BJ (cell line): ENCODE measurements around the gene CD99. TPM values are rescaled to one million over a fixed set of nuclear protein-coding genes. Genes with fewer than 3 reads are reported as not detected.

Experiments
- CTCF ChIA-PET: fragments of 350-600 bp; formaldehyde crosslinking; extraction: SDS; loops from one replicate; lab custom pipeline; 2021; ENCODE audit warnings: antibody characterized with exemption, inconsistent platforms; lab: Yijun Ruan, JAX
- POLR2A ChIA-PET: fragments of 300-600 bp; sonication (Branson Sonifier 250); formaldehyde crosslinking; extraction: SDS; loops from one replicate; lab custom pipeline; 2021; ENCODE audit warnings: antibody characterized with exemption; lab: Charles Lee
- DNase-seq: peaks from one replicate; pipeline ENCODE4 v3.0.0-alpha.2; 2011; ENCODE audit warnings: low read depth
- H3K27me3 ChIP-seq: 2 replicates; pipeline ENCODE4 v1.6.0; 2011; ENCODE audit warnings: low read length; ENCODE audit not compliant: control insufficient read depth, insufficient read depth
- H3K36me3 ChIP-seq: 2 replicates; pipeline ENCODE4 v1.5.1; 2011; ENCODE audit warnings: low read length; ENCODE audit not compliant: control insufficient read depth, insufficient read depth
- H3K4me3 ChIP-seq: 2 replicates; pipeline ENCODE4 v1.5.1; 2011; ENCODE audit warnings: low read depth, mild to moderate bottlenecking, control low read depth, low read length
- CTCF ChIP-seq: IDR thresholded peaks from 2 replicates; pipeline ENCODE4 v1.5.1; 2011; ENCODE audit warnings: low read depth, mild to moderate bottlenecking, control low read depth, inconsistent platforms, low read length, moderate library complexity; ENCODE audit not compliant: insufficient read depth
- polyA plus RNA-seq: library from polyadenylated mRNA; depleted of rRNA; stranded (reverse); fragments of >200 nt; gene quantifications from 2 replicates; pipeline ENCODE4 v1.2.3, GENCODE V29; 2011

The CD99 gene
- polyA plus RNA-seq, 1 experiment = 479 TPM

DNA sequence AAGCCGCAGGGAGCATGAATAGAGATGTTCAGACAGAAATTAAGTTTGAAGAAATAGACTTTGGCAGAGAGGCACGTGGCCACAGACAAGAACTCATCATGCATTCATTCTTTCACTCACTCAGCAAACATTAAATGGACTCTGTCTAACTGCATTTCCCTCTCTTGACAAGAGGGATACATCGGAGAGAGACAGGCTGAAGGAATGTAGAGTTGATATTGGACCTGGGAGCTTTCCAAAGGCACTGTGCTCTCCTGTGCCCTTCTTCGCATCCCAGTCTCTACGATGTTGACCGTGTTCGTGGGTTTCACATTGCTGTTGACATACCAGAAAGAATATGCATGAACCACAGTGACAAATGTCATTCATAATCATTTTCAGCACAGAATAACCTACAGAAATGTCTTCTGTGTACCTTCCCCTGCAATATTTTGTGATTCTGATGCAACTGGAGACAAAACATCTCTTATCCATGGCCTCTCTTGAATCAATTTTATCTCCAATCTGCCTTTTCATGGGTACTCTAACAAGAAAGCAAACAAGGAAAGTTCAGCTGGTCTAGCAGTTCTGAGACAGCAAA is 34.7 kb upstream of the CD99 start:
- Histone ChIP-seq H3K4me3 (no peak overlapping the region), H3K27me3 (no peaks in the 10 kb centered on the region), H3K36me3 (no peaks in the 10 kb centered on the region)
- DNase-seq = no peak
- ChIA-PET CTCF (no interaction called here), POLR2A (no interaction called here)
- no peak for TF ChIP-seq CTCF

- no peak overlapping the region for H3K4me3 ChIP-seq
- CTCF ChIA-PET = no interaction called here
- TF ChIP-seq CTCF = no peak
- H3K36me3 ChIP-seq = no peaks in the 10 kb centered on the region
- DNase-seq = no peak
- no peaks in the 10 kb centered on the region for H3K27me3 ChIP-seq
- POLR2A ChIA-PET = no interaction called here
These were observed 33.5 kb upstream of the CD99 start for GRCh38 chrX:2657532-2658113.

DNA sequence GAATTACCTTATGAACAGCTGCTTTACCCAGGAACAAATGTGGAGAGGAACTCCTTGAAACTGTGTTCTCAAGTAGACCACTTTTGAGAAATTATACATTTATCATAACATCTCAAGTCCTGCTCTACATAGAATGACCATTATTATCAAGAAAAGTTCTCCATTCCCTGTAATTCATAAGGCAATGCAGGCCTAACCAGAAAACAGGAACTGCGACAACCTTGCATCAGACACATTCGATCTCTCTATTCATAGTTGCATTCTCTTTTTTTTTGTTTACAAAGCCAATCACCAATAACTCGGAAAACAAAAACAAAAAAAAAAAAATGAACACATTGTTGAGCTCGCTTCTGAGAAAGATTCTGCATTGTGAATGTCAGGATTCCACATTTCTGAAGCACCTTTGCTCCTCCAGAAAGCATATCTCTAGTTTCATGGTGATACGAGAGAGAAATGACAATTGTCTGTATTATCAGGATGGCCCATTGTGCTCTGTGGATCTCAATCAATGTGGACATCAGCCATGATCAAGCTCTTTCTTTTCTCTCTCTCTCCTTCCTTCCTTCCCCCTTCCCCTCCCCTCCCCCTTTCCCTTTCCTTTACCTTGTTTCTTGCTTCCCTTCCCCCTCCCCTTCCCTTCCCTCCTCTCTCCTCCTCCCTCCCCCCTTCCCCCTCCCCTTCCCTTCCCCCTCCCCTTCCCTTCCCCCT is 32.4 kb upstream of the CD99 start:
- Histone ChIP-seq H3K27me3 (no peaks in the 10 kb centered on the region), H3K36me3 (no peaks in the 10 kb centered on the region), H3K4me3 (no peak overlapping the region)
- no peak for DNase-seq
- no peak for TF ChIP-seq CTCF
- ChIA-PET POLR2A (no interaction called here), CTCF (no interaction called here)

DNA sequence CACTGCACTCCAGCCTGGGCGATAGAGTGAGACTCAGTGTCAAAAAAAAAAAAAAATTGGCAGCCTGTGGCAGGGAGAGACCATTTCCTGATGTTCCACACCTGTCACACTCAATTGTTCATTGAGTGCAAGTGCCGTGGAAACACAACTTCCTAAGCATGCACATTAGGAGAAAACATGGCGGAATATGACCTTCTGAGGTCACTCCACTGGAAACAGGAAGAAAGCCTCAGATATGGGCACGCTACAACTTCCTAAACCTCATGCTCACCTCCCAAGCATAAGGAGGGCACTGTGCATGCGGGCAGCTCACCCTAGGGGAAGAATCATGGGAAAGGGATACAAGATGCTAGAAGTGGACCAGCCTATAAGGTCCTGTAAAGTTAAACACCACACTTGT is 28.5 kb upstream of the CD99 start:
- CTCF ChIA-PET = no interaction called here

More for the DNA sequence above, 28.5 kb upstream of the CD99 start:
- no peak for TF ChIP-seq CTCF
- DNase-seq = no peak
- H3K27me3 ChIP-seq = no peaks in the 10 kb centered on the region
- no peak overlapping the region for H3K4me3 ChIP-seq
- no peaks in the 10 kb centered on the region for H3K36me3 ChIP-seq
- POLR2A ChIA-PET = no interaction called here
